Measurements from ENCODE around the gene PTTG1.

The PTTG1 gene

DNA sequence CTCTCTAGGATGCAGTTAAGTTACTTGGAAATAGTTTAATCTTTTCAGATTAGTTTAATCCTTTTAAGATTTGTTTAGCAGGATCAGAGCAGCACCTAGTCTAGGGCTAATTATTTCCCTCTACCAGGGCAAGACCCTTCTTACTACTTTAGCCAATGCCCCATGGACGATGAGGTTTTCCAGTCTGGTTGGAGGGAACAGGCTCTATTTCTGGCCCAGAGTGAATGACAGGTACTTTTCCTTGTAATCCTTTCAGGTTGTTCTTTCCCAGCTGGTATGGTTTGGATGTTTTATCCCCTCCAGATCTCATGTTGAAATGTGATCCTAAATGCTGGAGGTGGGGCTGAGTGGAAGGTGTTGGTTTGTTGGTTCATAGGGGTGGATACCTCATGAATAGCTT is 27.2 kb downstream of the PTTG1 start:
- no peak overlapping the region for H3K9ac ChIP-seq (ENCODE audit: low read length)
- H3K27ac ChIP-seq (ENCODE audit: low read length) = no peak overlapping the region
- H3K9me3 ChIP-seq (ENCODE audit: insufficient read depth, low read length) = no peaks in the 10 kb centered on the region
- peaks cover 21% of the 10 kb centered on the region for H3K4me1 ChIP-seq (ENCODE audit: low read length)
- H3K27me3 ChIP-seq (ENCODE audit: low read depth, low read length) = no peaks in the 10 kb centered on the region
- no peak overlapping the region for H3K4me2 ChIP-seq (ENCODE audit: low read length)
- no peaks in the 10 kb centered on the region for H4K20me1 ChIP-seq (ENCODE audit: insufficient read depth, low read length)
- H3K79me2 ChIP-seq (ENCODE audit: low read length) = no peaks in the 10 kb centered on the region
- no peak overlapping the region for H2AFZ ChIP-seq (ENCODE audit: low read depth, low read length)
- H3K36me3 ChIP-seq (replicated peaks; ENCODE audit: low read depth, low read length) = no peaks in the 10 kb centered on the region
- TF ChIP-seq EZH2phosphoT487 (IDR thresholded peaks at IDR 0.05; ENCODE audit: low read depth) (no peak), CTCF (IDR thresholded peaks at IDR 0.05; ENCODE audit: low read depth, low read length) (no peak)
- H3K4me3 ChIP-seq (ENCODE audit: low read length) = no peak overlapping the region

DNA sequence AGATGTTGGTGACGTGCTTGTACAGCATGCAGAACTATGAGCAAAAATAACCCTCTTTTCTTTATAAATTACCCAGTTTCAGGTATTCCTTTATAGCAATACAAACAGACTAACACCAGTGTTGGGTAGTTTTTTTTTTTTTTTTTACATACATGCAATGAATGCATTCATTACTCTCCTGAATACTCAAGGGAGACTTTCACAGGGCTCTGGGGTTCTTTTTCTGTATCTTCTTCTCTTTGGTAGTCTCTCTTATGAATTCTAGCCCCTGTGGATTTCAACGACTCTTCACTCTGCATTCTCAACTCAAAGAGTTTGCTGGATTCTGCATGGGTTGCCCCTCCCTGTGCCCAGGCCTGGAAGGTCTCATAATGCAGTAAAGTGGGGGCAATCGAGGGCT is 27.8 kb downstream of the PTTG1 start:
- Histone ChIP-seq H3K79me2 (ENCODE audit: low read length) (no peaks in the 10 kb centered on the region), H3K4me3 (ENCODE audit: low read length) (no peak overlapping the region), H3K9ac (ENCODE audit: low read length) (no peak overlapping the region), H3K36me3 (replicated peaks; ENCODE audit: low read depth, low read length) (no peaks in the 10 kb centered on the region), H3K4me2 (ENCODE audit: low read length) (no peak overlapping the region), H3K27me3 (ENCODE audit: low read depth, low read length) (no peaks in the 10 kb centered on the region), H3K4me1 (ENCODE audit: low read length) (peaks cover 21% of the 10 kb centered on the region), H3K9me3 (ENCODE audit: insufficient read depth, low read length) (no peaks in the 10 kb centered on the region), H2AFZ (ENCODE audit: low read depth, low read length) (no peak overlapping the region), H4K20me1 (ENCODE audit: insufficient read depth, low read length) (no peaks in the 10 kb centered on the region), H3K27ac (ENCODE audit: low read length) (no peak overlapping the region)
- TF ChIP-seq CTCF (IDR thresholded peaks at IDR 0.05; ENCODE audit: low read depth, low read length) (no peak), EZH2phosphoT487 (IDR thresholded peaks at IDR 0.05; ENCODE audit: low read depth) (no peak)

DNA sequence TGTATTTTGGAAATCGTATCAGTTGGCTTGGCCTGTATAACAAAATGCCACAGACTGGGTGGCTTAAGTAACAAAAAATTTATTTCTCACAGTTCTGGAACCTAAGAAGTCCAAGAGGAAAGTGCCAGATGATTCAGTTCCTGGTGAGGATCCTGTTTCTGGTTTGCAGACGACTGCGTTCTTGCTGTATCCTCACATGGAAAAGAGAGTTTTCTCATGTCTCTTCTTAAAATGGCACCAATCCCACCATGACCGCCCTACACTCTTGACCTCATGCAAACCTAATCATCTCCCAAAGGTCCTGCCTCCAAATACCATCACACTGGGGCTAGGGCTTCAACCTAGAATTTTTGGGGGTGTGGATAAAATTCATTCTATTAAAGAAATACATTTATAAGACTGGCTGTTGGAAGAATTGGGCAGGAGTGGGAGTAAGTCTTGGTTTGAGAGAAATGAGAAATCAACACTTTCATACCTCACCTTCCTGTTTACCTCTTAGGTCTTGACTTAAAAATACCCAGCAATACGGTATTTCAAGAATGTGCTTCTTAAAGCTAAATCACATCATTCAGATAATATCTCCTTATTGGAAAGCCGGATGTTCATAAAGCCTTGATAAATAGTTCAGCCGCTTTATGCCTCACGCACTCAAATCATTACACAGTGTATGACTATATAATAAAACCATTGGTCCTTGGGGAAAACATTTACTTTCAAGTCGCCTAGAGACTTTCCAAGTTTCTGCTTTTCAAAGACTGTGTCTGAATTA is 28.7 kb downstream of the PTTG1 start:
- H2AFZ ChIP-seq (ENCODE audit: low read depth, low read length) = no peak overlapping the region

DNA sequence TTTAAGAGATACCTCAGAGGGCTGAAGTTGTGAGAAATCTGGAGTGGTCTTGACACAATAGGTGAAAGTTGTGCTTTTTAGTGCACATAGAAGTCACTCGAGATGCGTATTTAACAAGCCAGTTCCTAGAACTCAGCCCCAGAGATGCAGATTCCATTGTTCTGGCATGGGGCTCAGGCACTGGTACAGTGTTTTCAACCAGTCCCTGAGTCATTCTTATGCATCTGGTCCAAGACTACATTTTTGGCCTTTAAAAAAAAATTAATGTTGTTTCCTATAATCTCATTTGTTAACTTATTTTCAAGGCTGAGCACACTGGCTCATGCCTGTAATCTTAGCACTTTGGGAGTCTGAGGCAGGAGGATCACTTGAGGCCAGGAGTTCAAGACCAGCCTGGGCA is 29.6 kb downstream of the PTTG1 start:
- no peak for TF ChIP-seq CTCF (IDR thresholded peaks at IDR 0.05; ENCODE audit: low read depth, low read length)
- TF ChIP-seq EZH2phosphoT487 (IDR thresholded peaks at IDR 0.05; ENCODE audit: low read depth) = no peak
- H3K9me3 ChIP-seq (ENCODE audit: insufficient read depth, low read length) = no peaks in the 10 kb centered on the region
- H3K27ac ChIP-seq (ENCODE audit: low read length) = no peak overlapping the region
- H3K4me2 ChIP-seq (ENCODE audit: low read length) = no peak overlapping the region
- no peaks in the 10 kb centered on the region for H3K79me2 ChIP-seq (ENCODE audit: low read length)
- no peak overlapping the region for H3K4me3 ChIP-seq (ENCODE audit: low read length)
- peaks cover 21% of the 10 kb centered on the region for H3K4me1 ChIP-seq (ENCODE audit: low read length)
- no peaks in the 10 kb centered on the region for H3K36me3 ChIP-seq (replicated peaks; ENCODE audit: low read depth, low read length)
- H4K20me1 ChIP-seq (ENCODE audit: insufficient read depth, low read length) = no peaks in the 10 kb centered on the region
- H2AFZ ChIP-seq (ENCODE audit: low read depth, low read length) = no peak overlapping the region
- no peaks in the 10 kb centered on the region for H3K27me3 ChIP-seq (ENCODE audit: low read depth, low read length)
- no peak overlapping the region for H3K9ac ChIP-seq (ENCODE audit: low read length)

More for the DNA sequence above, 28.7 kb downstream of the PTTG1 start:
- H3K79me2 ChIP-seq (ENCODE audit: low read length) = no peaks in the 10 kb centered on the region
- no peaks in the 10 kb centered on the region for H3K9me3 ChIP-seq (ENCODE audit: insufficient read depth, low read length)
- H3K4me3 ChIP-seq (ENCODE audit: low read length) = no peak overlapping the region
- TF ChIP-seq EZH2phosphoT487 (IDR thresholded peaks at IDR 0.05; ENCODE audit: low read depth) (no peak), CTCF (IDR thresholded peaks at IDR 0.05; ENCODE audit: low read depth, low read length) (no peak)
- H3K27me3 ChIP-seq (ENCODE audit: low read depth, low read length) = no peaks in the 10 kb centered on the region
- no peaks in the 10 kb centered on the region for H3K36me3 ChIP-seq (replicated peaks; ENCODE audit: low read depth, low read length)
- H4K20me1 ChIP-seq (ENCODE audit: insufficient read depth, low read length) = no peaks in the 10 kb centered on the region
- H3K9ac ChIP-seq (ENCODE audit: low read length) = no peak overlapping the region
- no peak overlapping the region for H3K27ac ChIP-seq (ENCODE audit: low read length)
- H3K4me2 ChIP-seq (ENCODE audit: low read length) = no peak overlapping the region
- peaks cover 21% of the 10 kb centered on the region for H3K4me1 ChIP-seq (ENCODE audit: low read length)

All from OCI-LY3 (cell line).